Smooth muscle cell (in vitro differentiated cells): Measurements from ENCODE around the gene GJA3. TPM values are rescaled to one million over a fixed set of nuclear protein-coding genes. Genes with fewer than 3 reads are reported as not detected.

Experiments used
- DNase-seq: peaks from one replicate; lab custom pipeline; 2025; ENCODE audit not compliant: unreplicated experiment; lab: John Stamatoyannopoulos, UW
- H2AFZ ChIP-seq: fragments of 200-600 bp; sonication (generic); 2 replicates; pipeline ENCODE4 v1.6.0; 2016; ENCODE audit warnings: antibody characterized with exemption, low read depth, mild to moderate bottlenecking
- H3F3A ChIP-seq: fragments of 200-600 bp; sonication (generic); 2 replicates; pipeline ENCODE4 v1.6.0; 2017; ENCODE audit warnings: antibody characterized with exemption, low read depth
- H3K27ac ChIP-seq: fragments of 200-600 bp; sonication (generic); 2 replicates; pipeline ENCODE4 v1.5.1; 2016; ENCODE audit warnings: low read depth, mild to moderate bottlenecking
- H3K27me3 ChIP-seq: fragments of 200-600 bp; sonication (generic); 2 replicates; pipeline ENCODE4 v1.6.1; 2016; ENCODE audit warnings: low read depth, mild to moderate bottlenecking
- H3K36me3 ChIP-seq: fragments of 200-600 bp; sonication (generic); 2 replicates; pipeline ENCODE4 v1.5.1; 2016; ENCODE audit warnings: low read depth
- H3K4me1 ChIP-seq: fragments of 200-600 bp; sonication (generic); 2 replicates; pipeline ENCODE4 v1.5.1; 2016; ENCODE audit warnings: low read depth
- H3K4me2 ChIP-seq: fragments of 200-600 bp; sonication (generic); 2 replicates; pipeline ENCODE4 v1.6.0; 2016; ENCODE audit warnings: mild to moderate bottlenecking
- H3K4me3 ChIP-seq: fragments of 200-600 bp; sonication (generic); 2 replicates; pipeline ENCODE4 v1.5.1; 2016; ENCODE audit warnings: mild to moderate bottlenecking
- H3K79me2 ChIP-seq: fragments of 200-600 bp; sonication (generic); 2 replicates; pipeline ENCODE4 v1.6.0; 2016; ENCODE audit warnings: low read depth, mild to moderate bottlenecking
- H3K9ac ChIP-seq: fragments of 200-600 bp; sonication (generic); 2 replicates; pipeline ENCODE4 v1.6.0; 2016; ENCODE audit warnings: low read depth
- H3K9me3 ChIP-seq: fragments of 200-600 bp; sonication (generic); replicated peaks from 2 replicates; pipeline ENCODE4 v1.5.1; 2016; ENCODE audit warnings: low read depth
- H4K20me1 ChIP-seq: fragments of 200-600 bp; sonication (generic); 2 replicates; pipeline ENCODE4 v1.6.0; 2016; ENCODE audit warnings: low read depth
- WGBS: methylation state at CpG from one replicate; pipeline ENCODE4 v1.1.7; 2016; ENCODE audit warnings: low lambda C conversion rate; 5-methylcytosine and 5-hydroxymethylcytosine counted together
- polyA plus RNA-seq: library from polyadenylated mRNA; unstranded; fragments of >200 nt; fragmentation: Nextera tagmentation; extraction: Ambion mirVana; gene quantifications from 2 replicates; pipeline ENCODE4 v1.2.1, GENCODE V29; 2016
- total RNA-seq: library from RNA; depleted of rRNA; stranded (reverse); fragments of >200 nt; gene quantifications from 2 replicates; pipeline ENCODE4 v1.2.3, GENCODE V29; 2014
- TF ChIP-seq, protein P1 (sequence below): fragments of 200-600 bp; sonication (generic); IDR thresholded peaks from 2 replicates; pipeline ENCODE4 v1.5.1; 2017; ENCODE audit warnings: borderline replicate concordance, mild to moderate bottlenecking, antibody characterized with exemption; ENCODE audit not compliant: insufficient read depth, poor library complexity, severe bottlenecking

Gene GJA3
- total and polyA plus RNA-seq, 2 experiments from 2014 or later: 1.3 to 1.5 TPM

DNA sequence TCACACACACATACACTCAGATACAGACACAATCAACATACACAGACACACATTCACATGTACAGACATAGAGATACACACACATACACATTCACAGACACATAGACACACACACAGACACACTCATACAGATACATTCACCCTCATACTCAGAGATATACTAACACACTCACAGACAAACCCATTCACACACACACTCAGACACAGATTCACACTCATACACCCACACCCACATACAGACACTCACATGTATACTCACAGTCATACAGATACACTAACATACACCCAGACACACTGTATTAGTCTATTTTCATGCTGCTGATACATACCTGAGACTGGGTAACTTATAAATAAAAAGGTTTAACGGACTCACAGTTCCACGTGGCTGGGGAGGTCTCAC is 30.8 kb downstream of the GJA3 start:
- no peaks in the 10 kb centered on the region for H4K20me1 ChIP-seq
- H3K27me3 ChIP-seq: peaks cover 18% of the 10 kb centered on the region
- H3F3A ChIP-seq: peaks cover 5% of the 10 kb centered on the region
- no peaks in the 10 kb centered on the region for H3K36me3 ChIP-seq
- no peak overlapping the region for H3K27ac ChIP-seq
- no peak overlapping the region for H3K9ac ChIP-seq
- H2AFZ ChIP-seq: no peak overlapping the region
- H3K9me3 ChIP-seq: no peaks in the 10 kb centered on the region
- H3K4me3 ChIP-seq: no peak overlapping the region
- 78% methylated on average over 2 of the region's 2 CpGs for WGBS
- peaks cover 6% of the 10 kb centered on the region for H3K4me1 ChIP-seq
- DNase-seq: no peak
- H3K79me2 ChIP-seq: no peaks in the 10 kb centered on the region
- TF ChIP-seq, protein P1, sequence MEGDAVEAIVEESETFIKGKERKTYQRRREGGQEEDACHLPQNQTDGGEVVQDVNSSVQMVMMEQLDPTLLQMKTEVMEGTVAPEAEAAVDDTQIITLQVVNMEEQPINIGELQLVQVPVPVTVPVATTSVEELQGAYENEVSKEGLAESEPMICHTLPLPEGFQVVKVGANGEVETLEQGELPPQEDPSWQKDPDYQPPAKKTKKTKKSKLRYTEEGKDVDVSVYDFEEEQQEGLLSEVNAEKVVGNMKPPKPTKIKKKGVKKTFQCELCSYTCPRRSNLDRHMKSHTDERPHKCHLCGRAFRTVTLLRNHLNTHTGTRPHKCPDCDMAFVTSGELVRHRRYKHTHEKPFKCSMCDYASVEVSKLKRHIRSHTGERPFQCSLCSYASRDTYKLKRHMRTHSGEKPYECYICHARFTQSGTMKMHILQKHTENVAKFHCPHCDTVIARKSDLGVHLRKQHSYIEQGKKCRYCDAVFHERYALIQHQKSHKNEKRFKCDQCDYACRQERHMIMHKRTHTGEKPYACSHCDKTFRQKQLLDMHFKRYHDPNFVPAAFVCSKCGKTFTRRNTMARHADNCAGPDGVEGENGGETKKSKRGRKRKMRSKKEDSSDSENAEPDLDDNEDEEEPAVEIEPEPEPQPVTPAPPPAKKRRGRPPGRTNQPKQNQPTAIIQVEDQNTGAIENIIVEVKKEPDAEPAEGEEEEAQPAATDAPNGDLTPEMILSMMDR: no peak
- no peak overlapping the region for H3K4me2 ChIP-seq

DNA sequence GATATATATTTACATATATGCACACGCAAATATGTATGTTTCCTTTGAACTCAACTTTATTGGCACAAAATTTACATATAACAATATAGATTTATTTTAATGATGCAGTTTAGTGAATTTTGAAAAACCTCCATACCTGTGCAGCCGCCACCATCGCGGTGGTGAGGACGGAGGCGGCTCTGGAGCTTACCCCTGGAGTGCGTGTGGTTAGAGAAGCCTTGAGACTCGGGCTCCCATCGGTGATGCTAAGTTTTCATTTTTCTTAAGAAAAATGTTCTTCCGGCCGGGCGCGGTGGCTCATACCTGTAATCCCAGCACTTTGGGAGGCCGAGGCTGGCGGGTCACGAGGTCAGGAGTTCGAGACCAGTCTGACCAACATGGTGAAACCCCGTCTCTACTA is 31.8 kb downstream of the GJA3 start:
- 76% methylated on average over 18 of the region's 18 CpGs for WGBS
- no peaks in the 10 kb centered on the region for H3K36me3 ChIP-seq
- peaks cover 18% of the 10 kb centered on the region for H3K27me3 ChIP-seq
- H3F3A ChIP-seq: peaks cover 5% of the 10 kb centered on the region
- H3K27ac ChIP-seq: no peak overlapping the region
- no peak overlapping the region for H3K9ac ChIP-seq
- H3K4me1 ChIP-seq: peaks cover 6% of the 10 kb centered on the region
- no peaks in the 10 kb centered on the region for H3K9me3 ChIP-seq
- peak overlapping the region; percentile 55 for H3K4me3 ChIP-seq
- DNase-seq: no peak
- TF ChIP-seq, protein P1: no peak
- H3K4me2 ChIP-seq: peak overlapping the region; percentile 86
- H3K79me2 ChIP-seq: no peaks in the 10 kb centered on the region
- no peaks in the 10 kb centered on the region for H4K20me1 ChIP-seq
- no peak overlapping the region for H2AFZ ChIP-seq

GRCh38 chr13:20128459-20128931 is 32.4 kb downstream of the GJA3 start:
- Histone ChIP-seq H3K9ac (peak overlapping the region; percentile 68), H4K20me1 (no peaks in the 10 kb centered on the region), H3F3A (peaks cover 5% of the 10 kb centered on the region), H3K4me3 (peak overlapping the region; percentile 55), H3K79me2 (no peaks in the 10 kb centered on the region), H3K27me3 (peaks cover 18% of the 10 kb centered on the region), H3K36me3 (no peaks in the 10 kb centered on the region), H3K4me2 (peak overlapping the region; percentile 86), H3K27ac (peak overlapping the region; percentile 55), H2AFZ (peak overlapping the region; percentile 84), H3K9me3 (no peaks in the 10 kb centered on the region), H3K4me1 (peaks cover 6% of the 10 kb centered on the region)
- 3% methylated on average over 28 of the region's 28 CpGs for WGBS
- DNase-seq: no peak
- TF ChIP-seq, protein P1: peak; percentile 25
